Daoy (cell line): ENCODE data around the gene CAMK1D. TPM values are rescaled to one million over a fixed set of nuclear protein-coding genes. Genes with fewer than 3 reads are reported as not detected.

ENCODE experiments used
- DNase-seq: peaks from one replicate; pipeline ENCODE4 v3.0.0-alpha.2; 2015; ENCODE audit warnings: low read depth
- total RNA-seq: library from RNA; depleted of rRNA; stranded (reverse); fragments of >200 nt; shearing (Covaris generic); gene quantifications from 2 replicates; pipeline ENCODE4 v1.2.3, GENCODE V29; 2014

Gene CAMK1D
- total RNA-seq, 1 experiment from 2014 or later: 6.1 TPM

- no peak for DNase-seq
These were observed 473.0 kb downstream of the CAMK1D start for GRCh38 chr10:12822126-12822892.

GRCh38 chr10:12822893-12823170, 473.5 kb downstream of the CAMK1D start:
- DNase-seq: no peak

- no peak for DNase-seq
These were observed 474.0 kb downstream of the CAMK1D start for GRCh38 chr10:12823328-12823727.

- no peak for DNase-seq
These were observed 476.0 kb downstream of the CAMK1D start for GRCh38 chr10:12825260-12825849.

- DNase-seq: no peak
These were observed 477.5 kb downstream of the CAMK1D start for GRCh38 chr10:12826800-12827372.

GRCh38 chr10:12828736-12829135, 479.4 kb downstream of the CAMK1D start:
- DNase-seq: no peak

GRCh38 chr10:12829831-12830390, 480.6 kb downstream of the CAMK1D start:
- DNase-seq: no peak

GRCh38 chr10:12832096-12832495, 482.7 kb downstream of the CAMK1D start:
- no peak for DNase-seq

GRCh38 chr10:12833451-12833850, 484.1 kb downstream of the CAMK1D start:
- no peak for DNase-seq

- no peak for DNase-seq
These were observed 484.8 kb downstream of the CAMK1D start for GRCh38 chr10:12834116-12834665.

GRCh38 chr10:12834721-12835120, 485.4 kb downstream of the CAMK1D start:
- no peak for DNase-seq

GRCh38 chr10:12835709-12836108, 486.4 kb downstream of the CAMK1D start:
- DNase-seq: peak; percentile 84

GRCh38 chr10:12838366-12838765, 489.0 kb downstream of the CAMK1D start:
- DNase-seq: no peak

- DNase-seq: no peak
These were observed 489.9 kb downstream of the CAMK1D start for GRCh38 chr10:12838995-12839927.

GRCh38 chr10:12839941-12840611, 490.7 kb downstream of the CAMK1D start:
- no peak for DNase-seq

- DNase-seq: no peak
These were observed 492.1 kb downstream of the CAMK1D start for GRCh38 chr10:12841426-12841825.

GRCh38 chr10:12841826-12842225, 492.5 kb downstream of the CAMK1D start:
- no peak for DNase-seq

- no peak for DNase-seq
These were observed 493.0 kb downstream of the CAMK1D start for GRCh38 chr10:12842310-12842709.

GRCh38 chr10:12843296-12843945, 494.1 kb downstream of the CAMK1D start:
- no peak for DNase-seq

GRCh38 chr10:12844811-12845483, 495.6 kb downstream of the CAMK1D start:
- peak; percentile 73 for DNase-seq
